Ectodermal cell (in vitro differentiated cells): ENCODE data around the gene ROCK1.

Experiments used
- H3K27ac ChIP-seq: 2 replicates; pipeline ENCODE4 v1.7.0; 2013; ENCODE audit warnings: mild to moderate bottlenecking, low read depth, low read length; ENCODE audit not compliant: insufficient read depth, poor library complexity, severe bottlenecking
- H3K27me3 ChIP-seq: 2 replicates; pipeline ENCODE4 v1.7.0; 2013; ENCODE audit warnings: mild to moderate bottlenecking, low read length; ENCODE audit not compliant: insufficient read depth, control insufficient read depth, poor library complexity, severe bottlenecking
- H3K36me3 ChIP-seq: one replicate; pipeline ENCODE4 v1.7.0; 2013; ENCODE audit warnings: low read length; ENCODE audit not compliant: control insufficient read depth, insufficient read depth
- H3K4me1 ChIP-seq: one replicate; pipeline ENCODE4 v1.7.0; 2013; ENCODE audit warnings: low read length; ENCODE audit not compliant: control insufficient read depth, insufficient read depth
- H3K4me3 ChIP-seq: 2 replicates; pipeline ENCODE4 v1.7.0; 2013; ENCODE audit warnings: low read depth, low read length, control low read depth; ENCODE audit not compliant: insufficient read depth
- H3K9me3 ChIP-seq: 2 replicates; pipeline ENCODE4 v1.7.0; 2013; ENCODE audit warnings: mild to moderate bottlenecking, low read length, moderate library complexity; ENCODE audit not compliant: control insufficient read depth
- WGBS, 2 experiments: methylation state at CpG; one replicate each; pipeline ENCODE4 v1.1.7; 2013; ENCODE audit warnings: missing lambda C conversion rate in 2 of 2; 5-methylcytosine and 5-hydroxymethylcytosine counted together

The ROCK1 gene

DNA sequence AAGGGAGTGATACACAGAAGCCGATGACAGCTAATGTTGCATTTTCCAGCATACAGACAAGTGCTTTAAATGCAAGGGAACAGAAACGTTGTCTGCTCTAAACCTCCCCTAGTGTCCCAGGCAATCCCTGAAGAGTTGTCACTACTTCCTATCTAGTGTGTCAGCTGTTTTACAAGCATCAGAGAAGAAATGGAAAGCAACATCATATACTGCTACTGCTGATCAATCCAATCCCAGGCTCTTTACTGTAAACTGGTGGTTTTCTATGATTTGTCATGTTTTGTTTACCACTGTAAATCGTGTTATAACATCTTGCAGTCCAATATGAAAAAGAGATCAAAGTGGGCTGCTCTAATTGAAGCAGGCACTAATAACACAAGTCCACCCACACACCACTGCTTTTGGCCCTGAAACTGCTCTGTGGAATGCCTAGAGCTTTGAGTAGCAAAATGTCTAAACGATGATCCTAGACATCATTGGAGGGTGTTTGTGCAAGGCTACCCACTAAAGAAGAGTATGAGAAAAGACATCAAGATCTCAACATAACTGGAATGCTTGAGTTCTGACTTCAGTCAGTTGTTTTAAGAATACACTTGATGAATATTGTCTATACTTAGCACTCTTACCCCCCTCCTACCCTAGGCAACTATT, 18.1 kb upstream of the ROCK1 start:
- H3K4me3 ChIP-seq = no peak overlapping the region
- H3K4me1 ChIP-seq = no peaks in the 10 kb centered on the region
- H3K27ac ChIP-seq = no peak overlapping the region
- H3K36me3 ChIP-seq = no peaks in the 10 kb centered on the region
- no peaks in the 10 kb centered on the region for H3K9me3 ChIP-seq
- 82 to 84% methylated on average over 4 of the region's 4 CpGs for WGBS, 2 experiments
- no peaks in the 10 kb centered on the region for H3K27me3 ChIP-seq

DNA sequence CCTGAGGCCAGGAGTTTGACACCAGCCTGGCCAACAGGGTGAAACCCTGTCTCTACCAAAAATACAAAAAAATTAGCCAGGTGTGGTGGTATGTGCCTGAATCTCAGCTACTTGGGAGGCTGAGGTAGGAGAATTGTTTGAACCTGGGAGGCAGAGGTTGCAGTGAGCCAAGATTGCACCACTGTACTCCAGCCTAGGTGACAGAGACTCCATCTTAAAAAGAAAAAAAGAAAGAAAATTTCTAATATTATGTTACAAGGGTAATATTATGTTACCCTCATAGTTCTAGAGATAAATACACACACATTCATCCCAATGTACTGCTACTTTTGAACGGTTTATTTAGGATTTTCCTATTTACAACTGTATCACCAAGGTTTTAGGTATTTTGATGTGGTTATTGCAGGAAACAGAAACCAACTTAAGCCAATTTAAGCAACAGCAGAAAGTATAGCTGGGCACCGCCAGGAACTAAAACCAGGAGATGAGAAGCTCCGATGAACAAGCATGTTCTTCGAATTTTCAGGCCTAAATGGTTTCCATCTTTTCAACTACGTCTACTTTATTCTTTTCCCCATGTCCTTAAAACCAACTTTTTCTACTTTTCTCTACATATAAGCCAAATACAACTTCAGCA, 11.8 kb upstream of the ROCK1 start:
- 94 to 96% methylated on average over 4 to 5 of the region's 5 CpGs for WGBS, 2 experiments
- H3K27me3 ChIP-seq = no peaks in the 10 kb centered on the region
- H3K4me3 ChIP-seq = no peak overlapping the region
- H3K4me1 ChIP-seq = no peaks in the 10 kb centered on the region
- no peak overlapping the region for H3K27ac ChIP-seq
- H3K36me3 ChIP-seq = no peaks in the 10 kb centered on the region
- H3K9me3 ChIP-seq = no peaks in the 10 kb centered on the region

DNA sequence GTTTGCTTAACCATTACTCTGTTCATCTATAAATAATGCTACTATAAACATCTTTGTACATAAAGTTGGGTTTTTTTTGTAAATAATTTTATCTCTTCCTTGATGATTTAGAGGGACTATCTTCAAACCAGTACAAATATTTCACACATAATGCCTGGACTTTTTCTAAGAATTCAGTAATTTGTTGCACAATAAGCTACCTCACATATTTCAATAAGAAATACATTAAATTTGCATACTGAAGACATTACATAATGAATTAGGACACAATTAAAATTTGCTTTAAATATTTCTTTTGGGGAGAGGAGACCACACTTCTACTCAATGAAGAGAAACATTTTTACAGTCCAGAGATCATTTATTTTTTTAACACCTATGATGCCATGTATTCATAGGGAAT, 7.2 kb upstream of the ROCK1 start:
- Histone ChIP-seq H3K36me3 (no peaks in the 10 kb centered on the region), H3K27me3 (peaks cover 1% of the 10 kb centered on the region), H3K9me3 (no peaks in the 10 kb centered on the region), H3K4me3 (no peak overlapping the region), H3K27ac (no peak overlapping the region), H3K4me1 (no peaks in the 10 kb centered on the region)

DNA sequence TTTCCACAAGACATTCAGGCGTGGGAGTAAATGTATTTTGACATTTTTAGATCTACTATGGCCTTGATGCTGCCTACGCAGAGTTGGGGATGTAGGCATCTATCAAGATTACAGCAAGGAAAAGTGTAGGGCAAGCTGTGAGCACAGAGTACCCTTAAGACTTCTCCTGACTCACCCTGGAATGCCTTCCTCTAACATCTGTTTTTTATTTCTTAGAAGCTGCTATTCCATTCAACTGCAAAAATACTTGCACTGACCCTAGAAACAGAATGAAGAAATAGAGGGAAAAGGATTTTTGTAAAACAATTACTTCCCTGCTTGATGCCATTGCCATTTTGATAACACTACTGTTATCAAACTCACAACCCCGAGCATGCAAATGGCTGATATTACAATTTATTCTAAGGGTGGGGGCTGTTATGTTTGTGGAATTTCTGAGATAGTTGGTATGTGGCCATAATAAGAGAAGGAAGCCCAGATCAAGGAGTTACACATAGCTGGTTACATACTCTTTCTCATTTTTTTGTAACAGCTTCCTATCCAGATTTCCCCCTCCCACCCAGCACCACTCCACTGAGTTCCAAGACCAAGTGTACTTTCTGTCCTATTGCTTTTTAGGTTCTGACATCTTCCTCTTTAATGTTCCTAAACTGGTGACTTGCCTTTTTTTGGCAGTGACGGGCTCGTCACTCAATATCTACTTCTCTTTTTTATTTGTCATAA, 6.0 kb upstream of the ROCK1 start:
- Histone ChIP-seq H3K9me3 (no peaks in the 10 kb centered on the region), H3K4me3 (no peak overlapping the region), H3K36me3 (no peaks in the 10 kb centered on the region), H3K27ac (no peak overlapping the region), H3K4me1 (no peaks in the 10 kb centered on the region), H3K27me3 (peaks cover 13% of the 10 kb centered on the region)
- WGBS, 2 experiments = 71 to 73% methylated on average over 4 to 5 of the region's 5 CpGs

DNA sequence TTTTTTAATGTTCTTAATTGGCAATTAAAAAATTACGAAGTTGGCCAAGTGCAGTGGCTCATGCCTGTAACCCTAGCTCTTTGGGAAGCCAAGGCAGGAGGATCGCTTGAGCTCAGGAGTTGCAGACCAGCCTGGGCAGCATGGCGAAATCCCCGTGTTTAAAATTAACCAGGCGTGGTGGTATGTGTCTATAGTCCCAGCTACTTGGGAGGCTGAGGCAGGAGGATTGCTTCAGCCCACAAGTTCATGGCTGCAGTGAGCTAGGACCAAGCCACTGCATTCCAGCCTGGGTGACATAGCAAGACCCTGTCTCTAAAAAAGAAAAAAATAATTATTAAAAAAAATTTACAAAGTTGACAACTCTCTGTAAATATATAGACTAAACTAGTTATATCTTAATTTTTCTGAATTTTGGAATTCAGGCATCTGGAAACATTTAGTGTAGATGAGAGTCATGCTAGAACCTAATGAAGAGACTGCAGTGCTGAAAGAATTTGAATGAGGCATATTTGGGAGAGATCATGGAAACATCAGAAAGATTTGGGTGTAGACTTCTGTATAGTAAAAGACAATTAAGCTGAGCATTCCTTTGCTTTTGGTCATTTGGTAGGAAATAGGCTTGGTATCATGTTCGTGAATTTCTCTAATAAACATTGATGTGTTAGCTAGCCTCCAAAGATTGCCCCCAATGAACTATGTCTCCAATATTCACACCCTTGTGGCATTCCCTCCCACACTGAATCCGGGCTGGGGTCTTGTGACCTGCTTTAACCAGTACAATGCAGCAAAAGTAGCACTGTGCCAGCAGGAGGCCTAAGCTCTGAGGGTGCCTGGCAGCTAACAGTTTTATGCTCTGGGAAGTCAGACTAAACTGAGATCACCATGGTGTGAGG, 4.2 kb upstream of the ROCK1 start:
- Histone ChIP-seq H3K9me3 (no peaks in the 10 kb centered on the region), H3K36me3 (no peaks in the 10 kb centered on the region), H3K4me3 (no peak overlapping the region), H3K27me3 (peaks cover 18% of the 10 kb centered on the region), H3K4me1 (no peaks in the 10 kb centered on the region), H3K27ac (no peak overlapping the region)
- WGBS, 2 experiments = 82 to 84% methylated on average over 7 of the region's 7 CpGs

DNA sequence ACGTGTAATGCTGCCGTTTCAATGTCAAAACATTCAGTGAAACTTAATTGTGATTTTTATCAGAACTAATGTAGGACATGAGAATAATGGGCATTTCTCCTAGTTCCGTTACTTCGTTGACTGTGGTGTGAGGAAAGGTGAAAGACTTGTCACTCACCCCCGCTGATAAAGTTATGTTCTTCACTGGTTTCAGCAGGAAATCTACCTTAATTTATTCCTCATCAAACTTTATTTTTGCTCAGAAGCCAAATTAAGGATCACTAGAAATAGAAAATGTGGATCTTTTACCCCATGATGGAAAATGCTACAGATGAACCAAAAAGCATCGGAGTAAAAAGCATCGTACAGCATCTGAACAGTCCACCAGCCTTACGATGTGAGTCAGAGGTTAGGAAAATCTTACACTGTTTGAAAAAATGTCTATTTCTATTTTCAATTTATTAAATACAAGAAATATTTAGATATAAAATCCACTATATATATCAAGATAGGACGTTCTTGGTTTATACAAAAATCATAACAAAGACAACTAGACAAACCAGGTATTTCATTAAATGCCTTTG, 1.0 kb upstream of the ROCK1 start:
- Histone ChIP-seq H3K4me3 (peak overlapping the region; percentile 51), H3K27ac (no peak overlapping the region), H3K4me1 (peaks cover 6% of the 10 kb centered on the region), H3K9me3 (no peaks in the 10 kb centered on the region), H3K36me3 (no peaks in the 10 kb centered on the region), H3K27me3 (peaks cover 18% of the 10 kb centered on the region)
- WGBS, 2 experiments = 40% methylated on average over 7 to 9 of the region's 9 CpGs

DNA sequence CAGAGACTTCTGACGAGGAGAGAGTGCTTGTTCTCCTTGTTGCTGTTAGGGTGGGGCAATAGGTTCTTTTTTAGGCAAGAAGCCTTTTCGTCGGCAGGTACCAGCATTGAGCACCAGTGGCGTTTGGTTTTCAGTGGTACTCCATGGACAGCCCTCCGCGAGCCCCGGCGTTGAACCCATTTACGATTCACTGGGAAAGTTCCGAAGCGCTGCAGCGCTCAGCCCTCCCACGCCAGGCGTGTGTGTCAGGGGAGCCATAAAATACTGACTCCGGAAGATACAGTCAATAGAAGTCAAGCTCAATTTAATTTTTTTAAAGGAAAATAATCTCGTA, 494 bp upstream of the ROCK1 start:
- 0 to 2% methylated on average over 15 of the region's 16 CpGs for WGBS, 2 experiments
- H3K27ac ChIP-seq = no peak overlapping the region
- peak overlapping the region; percentile 51 for H3K4me3 ChIP-seq
- H3K4me1 ChIP-seq = peaks cover 6% of the 10 kb centered on the region
- peaks cover 18% of the 10 kb centered on the region for H3K27me3 ChIP-seq
- H3K36me3 ChIP-seq = no peaks in the 10 kb centered on the region
- H3K9me3 ChIP-seq = no peaks in the 10 kb centered on the region

DNA sequence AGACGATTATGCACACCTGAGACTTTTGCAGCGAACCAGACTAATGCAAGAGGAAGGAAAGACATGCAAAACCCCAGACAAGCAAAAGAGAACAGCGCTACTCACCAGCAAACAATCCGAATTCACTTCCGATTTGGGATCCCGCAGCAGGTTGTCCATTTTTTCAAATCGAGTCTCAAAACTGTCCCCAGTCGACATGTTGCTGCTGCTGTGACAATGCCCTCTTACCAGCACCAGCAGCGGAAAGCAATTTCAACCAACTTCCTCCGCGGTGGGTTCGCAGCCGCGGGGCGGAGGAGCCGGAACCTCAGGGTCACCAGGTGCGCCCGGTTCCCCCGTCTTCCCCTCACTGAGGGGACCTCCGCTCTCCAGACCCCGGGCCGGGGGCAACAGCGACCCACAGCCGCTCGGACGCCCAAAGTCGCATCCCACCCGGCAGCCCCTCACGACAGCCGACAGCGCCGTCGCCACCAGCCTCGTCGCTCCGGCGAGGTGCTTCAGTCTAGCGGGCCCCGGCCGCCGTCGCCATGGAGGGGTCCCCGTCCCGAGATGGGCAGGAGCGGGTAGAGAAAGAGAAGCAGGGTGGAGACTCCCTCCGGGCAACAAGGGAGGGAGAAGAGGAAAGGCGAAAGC, 784 bp downstream of the ROCK1 start:
- H3K27ac ChIP-seq = peak overlapping the region; percentile 85
- peak overlapping the region; percentile 90 for H3K4me3 ChIP-seq
- peaks cover 18% of the 10 kb centered on the region for H3K27me3 ChIP-seq
- peaks cover 6% of the 10 kb centered on the region for H3K4me1 ChIP-seq
- no peaks in the 10 kb centered on the region for H3K36me3 ChIP-seq
- H3K9me3 ChIP-seq = no peaks in the 10 kb centered on the region
- 0% methylated on average over 47 of the region's 47 CpGs for WGBS, 2 experiments

DNA sequence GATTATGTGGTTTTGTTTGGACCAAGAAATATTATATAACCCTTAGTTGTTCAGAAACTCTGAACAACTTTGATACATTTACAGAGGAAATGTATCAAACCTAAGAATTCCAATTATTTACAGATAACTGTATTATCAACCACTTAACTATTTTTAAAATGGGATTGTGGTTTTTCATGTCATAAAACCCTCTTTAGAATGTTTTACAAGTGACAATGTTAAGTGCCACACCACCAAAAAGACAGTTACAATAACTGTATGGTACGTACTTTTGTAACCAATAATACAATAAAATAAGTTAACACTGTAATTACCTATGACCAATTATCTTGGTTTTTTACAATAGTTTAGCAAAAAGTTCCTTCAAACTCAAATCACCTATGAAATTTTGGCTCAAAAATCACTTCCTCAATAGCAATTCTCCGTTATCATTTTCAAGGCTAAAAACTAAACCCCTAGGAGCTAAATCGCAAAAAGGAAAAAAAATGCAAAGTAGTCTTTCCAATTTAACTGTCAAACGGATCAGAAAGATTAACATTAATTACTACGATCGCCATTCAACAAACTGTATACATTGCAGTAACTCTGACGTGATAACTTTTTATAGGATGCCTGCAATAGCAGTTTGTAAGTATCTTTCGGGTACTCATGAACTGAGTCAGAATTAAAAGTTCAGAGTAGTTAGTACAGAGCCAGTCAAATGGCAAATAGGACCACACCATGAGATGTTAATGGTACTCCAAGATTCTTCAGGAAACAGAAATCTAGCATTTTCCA, 1.5 kb downstream of the ROCK1 start:
- Histone ChIP-seq H3K36me3 (no peaks in the 10 kb centered on the region), H3K4me1 (peaks cover 6% of the 10 kb centered on the region), H3K27ac (no peak overlapping the region), H3K4me3 (peak overlapping the region; percentile 90), H3K9me3 (no peaks in the 10 kb centered on the region), H3K27me3 (peaks cover 18% of the 10 kb centered on the region)
- 3 to 5% methylated on average over 7 of the region's 8 CpGs for WGBS, 2 experiments
